Esophagus muscularis mucosa (tissue), 4 donors: ENCODE measurements around the gene EDDM3A.

Experiments
- CTCF ChIP-seq, 3 experiments: fragments of 200-600 bp in 2 of 3; fragments of 450-650 bp in 1 of 3; sonication (generic) in 2 of 3; IDR thresholded peaks; one replicate each; pipeline ENCODE4 v1.5.1; 2017 to 2019; ENCODE audit warnings: antibody characterized with exemption in 3 of 3, mild to moderate bottlenecking in 2 of 3, moderate library complexity in 1 of 3
- EP300 ChIP-seq: sonication (generic); formaldehyde crosslinking; IDR thresholded peaks from one replicate; pipeline ENCODE4 v1.6.1; 2017; ENCODE audit warnings: antibody characterized with exemption
- POLR2A ChIP-seq: fragments of 450-650 bp; IDR thresholded peaks from one replicate; pipeline ENCODE4 v1.6.1; 2017; ENCODE audit warnings: antibody characterized with exemption, moderate library complexity, mild to moderate bottlenecking, low read depth
- POLR2AphosphoS5 ChIP-seq, 2 donors: sonication (generic); formaldehyde crosslinking; IDR thresholded peaks; one replicate each; pipeline ENCODE4 v1.6.1; 2017; ENCODE audit warnings: antibody characterized with exemption in 2 of 2

DNA sequence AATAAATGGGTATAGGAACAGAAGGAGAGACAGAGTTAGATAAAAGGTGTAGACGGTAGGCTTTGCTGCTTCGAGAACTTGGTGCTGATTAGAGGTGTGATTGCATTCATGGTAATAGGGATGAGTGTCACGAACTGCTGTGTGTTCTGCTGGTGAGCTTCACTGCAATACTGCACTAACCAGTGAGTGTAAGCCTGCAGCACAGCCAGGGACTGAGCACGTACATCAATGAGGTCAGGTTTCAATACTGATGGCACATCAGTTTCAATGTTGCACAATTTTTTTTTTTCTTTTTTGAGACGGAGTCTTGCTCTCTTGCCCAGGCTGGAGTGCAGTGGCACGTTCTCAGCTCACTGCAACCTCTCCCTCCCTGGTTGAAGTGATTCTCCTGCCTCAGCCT, 24.9 kb upstream of the EDDM3A start:
- no peak for TF ChIP-seq CTCF (IDR thresholded peaks at IDR 0.05)
- no peak for TF ChIP-seq POLR2A
- TF ChIP-seq EP300 = no peak
- TF ChIP-seq POLR2AphosphoS5 (IDR thresholded peaks at IDR 0.05) = no peak
